Head of caudate nucleus (tissue), 42 donors: ENCODE data around the gene SLC1A4.

Experiments
- DNase-seq, 42 donors: peaks; one replicate each; pipeline versions ENCODE4 v3.0.0 to v3.0.0-alpha.2; 2020 to 2021; ENCODE audit warnings: mixed read lengths in 7 of 42
- intact Hi-C: fragments of 100-400 bp; cut with DNase I; formaldehyde crosslinking; loops from one replicate; pipeline ENCODE4 v1.15.0; 2022

The SLC1A4 gene

GRCh38 chr2:64989126-64989981 lies at the start of gene SLC1A4:
Gene SLC1A4 (plus strand): TSS chr2:64989399. CDS start chr2:64989644, 245 bp downstream.
- intact Hi-C loops, result loop anchor here (5.0 to 10.0 kb wide), 2 partner anchors 37 to 75 kb away; no protein-coding TSS in a partner anchor
- peak; percentile 83 to 99 (median 96) for DNase-seq

GRCh38 chr2:64941143-64941542 lies 48.1 kb upstream of the SLC1A4 start:
- DNase-seq, result no peak
- intact Hi-C loops, result no loop called here

- intact Hi-C loops, result no loop called here
Measured at GRCh38 chr2:64941801-64942200, 47.4 kb upstream of the SLC1A4 start.

GRCh38 chr2:64942693-64943092 lies 46.5 kb upstream of the SLC1A4 start:
- peak in 37 of 42 donors; percentile 16 to 85 (median 57) for DNase-seq
- intact Hi-C loops, result no loop called here

More at GRCh38 chr2:64941801-64942200, 47.4 kb upstream of the SLC1A4 start:
- no peak for DNase-seq

GRCh38 chr2:64943387-64944150 lies 45.6 kb upstream of the SLC1A4 start:
- DNase-seq, result peak; percentile 24 to 91 (median 70)
- intact Hi-C loops, result no loop called here

- intact Hi-C loops, result no loop called here
- DNase-seq, result no peak
Measured at GRCh38 chr2:64944484-64944883, 44.7 kb upstream of the SLC1A4 start.

GRCh38 chr2:64945973-64946768 lies 43.0 kb upstream of the SLC1A4 start:
- intact Hi-C loops, result no loop called here
- peak in 9 of 42 donors; percentile 11 to 54 (median 35) for DNase-seq

GRCh38 chr2:64946769-64947247 lies 42.4 kb upstream of the SLC1A4 start:
- intact Hi-C loops, result no loop called here
- no peak for DNase-seq

GRCh38 chr2:64947885-64948284 lies 41.3 kb upstream of the SLC1A4 start:
- intact Hi-C loops, result no loop called here
- DNase-seq, result peak in 13 of 42 donors; percentile 9 to 67 (median 44)

GRCh38 chr2:64950226-64951160 lies 38.7 kb upstream of the SLC1A4 start:
- intact Hi-C loops, result loop anchor here (5.0 kb wide), 1 partner anchor 37 kb away; the partner anchor contains the start of gene SLC1A4
- no peak for DNase-seq

- intact Hi-C loops, result loop anchor here (5.0 kb wide), 1 partner anchor 36 kb away; the partner anchor contains the start of gene SLC1A4
- no peak for DNase-seq
Measured at GRCh38 chr2:64951306-64951953, 37.8 kb upstream of the SLC1A4 start.

- DNase-seq, result peak in 1 of 42 donors; percentile 10
- intact Hi-C loops, result loop anchor here (5.0 kb wide), 1 partner anchor 35 kb away; the partner anchor contains the start of gene SLC1A4
Measured at GRCh38 chr2:64952096-64952495, 37.1 kb upstream of the SLC1A4 start.

- intact Hi-C loops, result loop anchor here (5.0 kb wide), 1 partner anchor 35 kb away; the partner anchor contains the start of gene SLC1A4
- DNase-seq, result no peak
Measured at GRCh38 chr2:64952511-64953482, 36.4 kb upstream of the SLC1A4 start.

- intact Hi-C loops, result no loop called here
- no peak for DNase-seq
Measured at GRCh38 chr2:64955467-64955866, 33.7 kb upstream of the SLC1A4 start.

GRCh38 chr2:64957109-64957903 lies 31.9 kb upstream of the SLC1A4 start:
- no peak for DNase-seq
- intact Hi-C loops, result no loop called here
